Activated naive CD4-positive, alpha-beta T cell treated with anti-CD3 and anti-CD28 coated beads for 36 hours (primary cell): Measurements from ENCODE around the gene PLXNA1. TPM values are rescaled to one million over a fixed set of nuclear protein-coding genes. Genes with fewer than 3 reads are reported as not detected.

ENCODE experiments used
- CTCF ChIA-PET: fragments of 350-600 bp; sonication (Branson Sonifier 250); formaldehyde crosslinking; loops from one replicate; lab custom pipeline; 2021; ENCODE audit warnings: antibody characterized with exemption; lab: Charles Lee
- DNase-seq: peaks from one replicate; pipeline ENCODE4 v3.0.0-alpha.2; 2020
- H3K27ac Mint-ChIP-seq: one replicate; pipeline ENCODE4 v1.8.0; 2021; ENCODE audit warnings: mild to moderate bottlenecking, mixed read lengths
- H3K27me3 Mint-ChIP-seq: one replicate; pipeline ENCODE4 v1.8.0; 2021; ENCODE audit warnings: low read depth, mixed read lengths
- H3K36me3 Mint-ChIP-seq: one replicate; pipeline ENCODE4 v1.8.0; 2021; ENCODE audit warnings: low read depth, mixed read lengths
- H3K4me1 Mint-ChIP-seq: one replicate; pipeline ENCODE4 v1.8.0; 2021; ENCODE audit warnings: low read depth, mixed read lengths
- H3K4me3 Mint-ChIP-seq: one replicate; pipeline ENCODE4 v1.8.0; 2021; ENCODE audit warnings: mild to moderate bottlenecking, moderate library complexity, mixed read lengths
- H3K9me3 Mint-ChIP-seq: one replicate; pipeline ENCODE4 v1.8.0; 2021; ENCODE audit warnings: mixed read lengths
- intact Hi-C: fragments of 100-400 bp; cut with micrococcal nuclease; formaldehyde crosslinking; loops from one replicate; pipeline ENCODE4 v1.15.1; 2023
- total RNA-seq, 2 experiments: library from RNA; stranded (reverse); gene quantifications; one replicate each; pipeline ENCODE4 v1.2.3, GENCODE V29; 2021

Gene PLXNA1
- 1 to 10 TPM; 5.0 to 5.8 TPM for total RNA-seq

DNA sequence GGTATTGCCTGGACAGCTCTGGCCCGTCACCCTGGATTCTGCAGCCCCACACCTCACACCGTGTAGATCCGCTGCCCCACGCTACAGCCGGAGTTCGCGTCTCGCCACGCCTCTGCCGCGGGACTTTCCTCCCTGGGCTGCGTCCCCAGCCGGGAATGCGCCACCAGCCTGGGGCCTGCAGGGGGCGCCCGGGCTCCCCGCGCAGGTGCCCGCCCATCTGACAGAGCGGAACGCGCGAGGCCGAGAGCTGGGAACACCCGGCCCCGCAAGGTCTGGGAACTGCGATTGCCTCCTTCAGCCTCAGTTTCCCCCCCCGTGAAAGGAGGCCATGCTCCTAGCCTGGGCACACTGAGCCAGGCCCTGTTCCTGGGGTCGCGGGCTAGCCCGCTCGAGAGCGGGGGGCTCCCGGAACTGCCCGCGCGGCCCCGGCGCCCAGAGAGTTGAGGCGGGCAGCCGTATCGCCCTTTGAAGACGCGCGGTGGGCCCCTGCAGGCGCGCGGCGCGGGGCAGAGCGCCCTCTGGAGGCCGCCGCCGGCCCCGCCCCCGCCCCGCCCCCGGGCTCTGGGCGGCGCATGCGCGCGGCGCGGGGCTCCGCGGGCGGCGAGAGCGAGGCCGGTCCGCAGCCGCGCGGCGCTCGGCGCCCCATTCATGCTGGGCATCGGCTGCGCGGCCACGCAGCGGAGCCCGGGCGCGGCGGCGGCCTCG is at the start of gene PLXNA1:
Gene PLXNA1 (plus strand): TSS at position 645 of the 705 bp plus-strand sequence. CDS start 5,479 bp downstream, outside the sequence.
- Mint-ChIP-seq H3K4me3 (peak within 1 kb of the TSS; percentile 77), H3K27ac (peak within 1 kb of the TSS; percentile 82), H3K4me1 (peaks cover 17% of the 10 kb centered on the region), H3K9me3 (no peaks in the 10 kb centered on the region), H3K36me3 (no peaks in the 10 kb centered on the region), H3K27me3 (peaks cover 3% of the 10 kb centered on the region)
- peak; percentile 80 for DNase-seq
- intact Hi-C loops = loop anchor here (1.0 to 10.0 kb wide), 11 partner anchors 72 to 690 kb away; partner anchors contain the start of genes ABTB1, CHCHD6, KLF15 and TPRA1
- CTCF ChIA-PET = interaction anchor here (0.6 to 3.2 kb wide), 5 partner anchors 219 to 585 kb away, joined by 3 to 17 read pairs (median 3); no protein-coding TSS in a partner anchor

DNA sequence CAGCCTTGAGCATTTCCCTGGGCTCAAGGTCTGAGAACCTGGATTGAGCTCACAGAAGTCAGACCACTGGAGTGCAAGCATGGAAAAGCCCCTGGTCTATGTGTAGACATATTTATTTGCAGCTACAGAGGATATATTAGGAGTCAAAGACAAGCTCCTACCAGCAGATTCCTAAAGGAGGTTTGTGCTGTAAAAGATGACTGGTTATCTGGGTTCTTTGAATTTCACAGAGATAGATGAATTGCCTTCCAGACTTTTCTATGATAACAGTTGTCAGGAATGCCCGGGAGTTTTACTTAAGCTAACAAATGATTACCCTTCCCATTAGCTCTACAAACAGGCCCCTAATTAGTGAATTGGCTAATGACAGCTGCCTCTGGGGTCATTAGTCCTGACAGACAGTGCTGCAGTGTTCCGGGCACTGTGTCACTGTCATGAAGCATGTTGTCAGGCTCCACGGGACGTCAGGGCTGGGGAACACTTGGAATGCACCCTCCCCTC is 48.8 kb upstream of the PLXNA1 start:
- no peaks in the 10 kb centered on the region for H3K27me3 Mint-ChIP-seq
- no peak overlapping the region for H3K4me3 Mint-ChIP-seq
- no peaks in the 10 kb centered on the region for H3K4me1 Mint-ChIP-seq
- no peaks in the 10 kb centered on the region for H3K9me3 Mint-ChIP-seq
- intact Hi-C loops = no loop called here
- CTCF ChIA-PET = no interaction called here
- DNase-seq = no peak
- H3K27ac Mint-ChIP-seq = no peak overlapping the region
- H3K36me3 Mint-ChIP-seq = no peaks in the 10 kb centered on the region

DNA sequence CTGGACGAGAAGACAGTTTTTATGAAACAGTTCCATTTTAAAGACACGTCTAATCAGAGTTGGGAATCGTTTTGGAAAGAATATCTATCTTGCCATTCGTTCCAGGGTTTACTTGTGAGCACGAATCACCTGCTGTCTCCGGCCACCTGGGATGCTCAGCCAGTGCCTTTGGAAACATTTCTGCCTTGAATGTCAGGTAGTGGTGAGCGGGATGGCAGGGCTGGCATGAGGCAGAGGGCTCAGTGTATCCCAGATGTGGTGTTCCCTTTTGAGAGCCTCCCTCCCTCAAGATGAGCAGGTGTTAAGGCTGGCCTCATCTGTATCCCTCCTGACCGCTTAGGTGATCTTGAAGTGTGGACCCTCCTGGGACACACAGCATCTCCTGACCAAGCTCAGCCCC is 47.9 kb upstream of the PLXNA1 start:
- no peaks in the 10 kb centered on the region for H3K27me3 Mint-ChIP-seq
- DNase-seq = no peak
- H3K9me3 Mint-ChIP-seq = no peaks in the 10 kb centered on the region
- H3K4me3 Mint-ChIP-seq = no peak overlapping the region
- no peaks in the 10 kb centered on the region for H3K4me1 Mint-ChIP-seq
- H3K27ac Mint-ChIP-seq = no peak overlapping the region
- no peaks in the 10 kb centered on the region for H3K36me3 Mint-ChIP-seq
- intact Hi-C loops = no loop called here
- CTCF ChIA-PET = no interaction called here

DNA sequence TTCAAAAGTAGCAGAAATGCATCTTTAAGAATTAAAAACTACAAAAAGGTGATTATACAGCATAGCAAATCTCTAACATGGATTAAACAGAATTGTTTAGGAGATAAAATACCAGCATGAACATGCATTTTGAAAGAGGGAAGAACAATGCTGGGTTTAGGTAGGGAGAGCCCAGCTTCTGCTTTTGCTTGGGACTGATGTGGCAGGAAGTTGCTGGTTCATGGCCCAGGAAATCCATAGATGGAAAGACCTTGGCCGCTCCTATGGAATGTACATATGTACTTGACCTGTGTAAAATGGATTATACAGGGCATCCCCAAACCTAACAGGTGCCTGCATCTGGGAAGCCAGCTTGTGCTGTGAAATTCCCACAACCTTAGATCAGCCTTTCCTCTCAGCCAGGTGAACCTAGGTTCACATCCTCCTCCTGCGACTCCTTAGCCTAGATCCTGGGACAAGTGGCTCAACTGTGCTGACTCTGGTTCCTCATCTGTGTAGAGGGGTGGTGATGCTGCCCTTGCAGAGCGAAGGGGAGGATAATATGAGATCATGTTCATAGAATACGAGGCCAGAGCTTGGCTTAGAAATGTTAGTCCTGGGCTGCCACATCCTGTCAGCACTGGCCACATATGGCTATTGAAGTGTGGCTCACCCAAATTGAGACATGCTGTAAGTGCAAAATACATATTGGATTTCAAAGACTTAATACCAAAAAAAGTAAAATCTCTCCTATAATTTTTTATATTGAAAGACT is 47.0 kb upstream of the PLXNA1 start:
- no peak overlapping the region for H3K4me3 Mint-ChIP-seq
- no peaks in the 10 kb centered on the region for H3K36me3 Mint-ChIP-seq
- no peak for DNase-seq
- no peaks in the 10 kb centered on the region for H3K9me3 Mint-ChIP-seq
- H3K27ac Mint-ChIP-seq = no peak overlapping the region
- no peaks in the 10 kb centered on the region for H3K27me3 Mint-ChIP-seq
- H3K4me1 Mint-ChIP-seq = no peaks in the 10 kb centered on the region
- intact Hi-C loops = no loop called here
- CTCF ChIA-PET = interaction anchor here (1.0 kb wide), 1 partner anchor 38 kb away, joined by 3 read pairs; no protein-coding TSS in a partner anchor

DNA sequence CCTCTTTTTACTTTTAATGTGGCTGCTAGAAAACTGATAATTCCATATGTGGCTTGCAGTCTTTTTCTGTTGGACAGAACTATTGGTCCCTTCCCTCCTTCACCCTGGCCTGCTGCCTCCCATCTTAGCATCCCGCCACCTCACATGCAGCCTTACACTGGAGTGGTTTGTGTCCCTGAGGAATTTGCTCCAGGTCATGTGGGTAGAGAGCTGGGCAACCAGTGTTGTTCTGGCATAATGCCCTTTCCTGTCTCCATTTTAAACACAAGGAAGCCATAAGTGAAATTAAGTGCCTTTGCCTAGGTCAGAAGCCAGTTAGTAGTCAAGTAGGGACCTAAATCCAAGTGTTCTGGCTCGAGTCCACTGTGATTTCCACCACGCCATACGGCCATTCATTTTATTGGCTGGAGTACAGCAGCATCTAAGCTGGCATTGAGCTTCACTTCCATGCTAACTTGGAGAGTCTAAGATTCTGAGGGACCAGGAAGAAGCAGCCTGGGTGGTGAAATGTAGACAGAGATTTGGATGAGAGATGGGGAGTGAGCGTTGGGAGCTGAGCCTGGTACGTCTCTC is 46.0 kb upstream of the PLXNA1 start:
- Mint-ChIP-seq H3K4me1 (no peaks in the 10 kb centered on the region), H3K27ac (no peak overlapping the region), H3K9me3 (no peaks in the 10 kb centered on the region), H3K4me3 (no peak overlapping the region), H3K27me3 (no peaks in the 10 kb centered on the region), H3K36me3 (no peaks in the 10 kb centered on the region)
- intact Hi-C loops = no loop called here
- no peak for DNase-seq
- CTCF ChIA-PET = interaction anchor here (1.0 kb wide), 1 partner anchor 37 kb away, joined by 3 read pairs; no protein-coding TSS in a partner anchor

DNA sequence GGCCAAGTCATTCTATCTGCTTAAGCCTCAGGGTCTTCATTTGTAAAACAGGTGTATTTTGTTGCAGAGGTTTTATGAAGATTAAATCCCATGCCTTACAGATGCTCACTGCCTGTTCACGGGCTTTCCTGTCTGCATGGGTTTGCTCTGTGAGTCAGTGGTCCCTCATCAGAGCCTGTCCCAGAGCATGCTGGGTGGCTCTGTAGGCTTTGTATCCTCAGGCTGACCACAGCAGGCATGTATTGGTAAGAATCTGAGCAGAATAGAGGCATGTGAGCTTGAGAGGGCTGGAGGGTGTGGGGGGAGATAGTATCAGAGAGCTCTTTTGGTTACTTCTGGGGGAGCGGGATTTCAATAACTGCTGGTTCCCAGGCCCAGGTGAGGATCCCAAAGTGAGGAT is 45.4 kb upstream of the PLXNA1 start:
- Mint-ChIP-seq H3K9me3 (no peaks in the 10 kb centered on the region), H3K27ac (no peak overlapping the region), H3K27me3 (no peaks in the 10 kb centered on the region), H3K36me3 (no peaks in the 10 kb centered on the region), H3K4me3 (no peak overlapping the region), H3K4me1 (no peaks in the 10 kb centered on the region)
- CTCF ChIA-PET = no interaction called here
- intact Hi-C loops = no loop called here
- no peak for DNase-seq

DNA sequence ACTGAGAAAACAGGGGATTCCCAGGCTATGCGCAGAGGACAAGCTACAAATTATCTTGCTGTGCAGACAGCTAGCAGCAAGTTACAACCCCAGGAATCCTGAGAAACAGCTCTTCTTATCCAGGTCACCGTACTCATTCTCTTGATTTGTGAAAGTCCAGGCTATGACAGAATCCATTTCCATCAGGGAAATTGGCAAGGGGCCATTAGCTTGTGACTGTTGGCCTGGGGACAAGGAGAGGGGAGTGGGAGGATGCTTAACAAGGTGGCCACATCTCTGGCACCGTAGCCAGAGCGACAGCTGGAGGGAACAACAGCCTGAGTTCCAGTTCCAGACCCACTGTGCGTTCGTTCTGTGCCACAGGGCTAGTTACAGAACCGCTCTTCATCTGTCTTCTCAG is 44.9 kb upstream of the PLXNA1 start:
- CTCF ChIA-PET = no interaction called here
- Mint-ChIP-seq H3K27ac (no peak overlapping the region), H3K9me3 (no peaks in the 10 kb centered on the region), H3K4me3 (no peak overlapping the region), H3K27me3 (no peaks in the 10 kb centered on the region), H3K4me1 (no peaks in the 10 kb centered on the region), H3K36me3 (no peaks in the 10 kb centered on the region)
- intact Hi-C loops = no loop called here
- DNase-seq = no peak

DNA sequence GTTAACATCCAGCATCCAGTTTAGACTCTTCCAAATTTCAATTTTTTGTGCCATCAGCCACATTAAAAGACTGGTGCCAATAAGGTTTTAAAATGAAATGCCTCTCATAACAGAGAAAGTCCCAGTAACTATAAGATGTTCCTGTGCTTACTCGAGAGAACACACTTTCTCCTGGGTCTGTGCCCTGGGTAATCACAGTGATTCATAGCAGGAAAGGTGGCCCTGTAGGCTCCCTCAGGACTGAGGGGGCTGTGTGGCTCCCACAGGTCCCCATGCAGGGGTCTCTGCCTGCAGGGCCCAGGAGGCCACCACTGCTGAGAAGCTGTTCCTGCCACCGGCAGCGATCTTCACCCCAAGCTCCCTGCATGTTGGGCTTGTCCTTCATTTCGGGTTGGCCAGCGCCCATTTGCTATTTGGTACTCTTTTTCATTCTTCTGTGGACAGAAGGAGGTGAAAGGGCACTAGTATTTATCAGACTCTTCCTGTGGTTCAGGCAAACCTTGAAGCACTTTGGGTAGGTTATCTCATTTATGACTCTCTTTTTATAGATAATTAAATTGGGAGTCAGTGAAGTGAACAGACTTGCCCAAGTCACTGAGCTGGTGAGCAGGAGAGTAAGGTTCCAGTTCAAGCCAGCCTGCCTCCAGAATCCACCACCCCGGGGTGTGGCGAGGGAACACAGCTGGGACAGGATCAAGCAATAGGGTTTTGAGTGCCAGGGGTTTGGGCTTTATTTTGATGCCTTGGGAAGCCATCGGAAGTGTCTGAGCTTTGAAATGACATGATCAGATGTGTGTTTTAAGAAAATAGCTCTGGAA is 44.2 kb upstream of the PLXNA1 start:
- CTCF ChIA-PET = no interaction called here
- H3K4me3 Mint-ChIP-seq = no peak overlapping the region
- no peaks in the 10 kb centered on the region for H3K9me3 Mint-ChIP-seq
- no peak for DNase-seq
- no peaks in the 10 kb centered on the region for H3K36me3 Mint-ChIP-seq
- H3K27me3 Mint-ChIP-seq = no peaks in the 10 kb centered on the region
- intact Hi-C loops = no loop called here
- H3K4me1 Mint-ChIP-seq = no peaks in the 10 kb centered on the region
- H3K27ac Mint-ChIP-seq = no peak overlapping the region

DNA sequence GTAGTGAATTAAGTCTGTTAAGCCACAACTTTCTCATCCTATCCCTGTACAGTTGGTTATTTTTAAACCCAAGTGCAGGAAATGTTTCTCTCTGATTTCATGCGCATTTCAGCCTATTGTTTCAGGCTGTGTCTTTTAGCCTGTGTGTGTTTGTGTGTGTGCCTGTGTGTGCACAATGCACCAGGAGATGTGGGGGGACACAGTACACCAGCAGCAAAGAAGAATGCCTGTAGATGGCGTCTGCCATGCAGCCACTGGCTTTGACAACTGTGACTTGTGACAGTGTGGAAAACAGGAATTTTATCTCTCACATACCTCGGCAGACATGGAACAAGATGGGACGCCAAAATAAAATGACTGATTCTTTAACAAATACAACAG is 43.6 kb upstream of the PLXNA1 start:
- Mint-ChIP-seq H3K27me3 (no peaks in the 10 kb centered on the region), H3K9me3 (no peaks in the 10 kb centered on the region), H3K27ac (no peak overlapping the region), H3K36me3 (no peaks in the 10 kb centered on the region), H3K4me3 (no peak overlapping the region), H3K4me1 (no peaks in the 10 kb centered on the region)
- intact Hi-C loops = no loop called here
- CTCF ChIA-PET = no interaction called here
- DNase-seq = no peak

DNA sequence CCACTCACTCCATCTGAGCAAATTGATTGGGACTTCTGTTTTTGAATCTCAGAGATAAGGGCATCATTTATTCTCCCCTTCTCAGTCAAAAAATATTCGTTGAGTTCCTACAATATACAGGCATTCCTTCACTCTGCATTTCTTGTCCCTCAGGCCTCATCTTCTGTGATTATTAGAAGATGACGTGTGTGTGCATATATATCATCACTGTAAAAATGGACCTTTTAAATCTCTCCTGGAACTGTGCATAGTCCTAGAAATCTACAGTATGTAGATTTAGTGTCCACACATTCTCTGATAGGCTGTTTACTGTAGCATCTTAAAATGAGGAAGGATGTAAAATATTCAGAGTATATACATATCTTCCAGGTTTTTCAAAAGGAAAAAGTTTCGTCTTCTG is 43.2 kb upstream of the PLXNA1 start:
- DNase-seq = no peak
- CTCF ChIA-PET = no interaction called here
- no peaks in the 10 kb centered on the region for H3K27me3 Mint-ChIP-seq
- H3K9me3 Mint-ChIP-seq = no peaks in the 10 kb centered on the region
- H3K27ac Mint-ChIP-seq = no peak overlapping the region
- H3K4me3 Mint-ChIP-seq = no peak overlapping the region
- H3K4me1 Mint-ChIP-seq = no peaks in the 10 kb centered on the region
- H3K36me3 Mint-ChIP-seq = no peaks in the 10 kb centered on the region
- intact Hi-C loops = no loop called here

DNA sequence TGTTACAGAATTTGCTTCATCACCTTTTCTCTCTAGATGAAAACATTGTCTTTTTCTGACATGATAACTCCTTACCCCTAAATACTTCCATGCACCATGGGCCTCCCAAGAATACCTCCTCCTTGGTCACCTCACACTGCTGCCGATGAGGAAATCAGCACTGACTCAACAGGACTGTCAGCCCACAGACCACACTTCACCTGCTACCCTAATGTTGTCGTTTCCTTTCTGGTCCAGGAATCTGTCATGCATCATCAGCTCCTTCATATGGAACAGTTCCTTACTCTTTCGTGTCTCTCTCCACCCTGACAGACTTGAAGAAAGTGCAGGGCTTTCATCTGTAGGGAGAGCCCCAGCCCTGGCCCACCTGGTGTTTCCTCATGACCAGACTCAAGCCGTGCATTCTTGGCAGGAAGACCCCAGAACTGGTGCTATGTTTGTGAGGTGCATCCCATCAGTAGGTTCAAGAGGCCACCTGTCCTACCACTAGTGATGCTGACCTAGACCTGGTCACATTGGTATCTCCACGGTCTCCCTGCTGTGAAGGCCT is 41.1 kb upstream of the PLXNA1 start:
- CTCF ChIA-PET = no interaction called here
- Mint-ChIP-seq H3K4me3 (no peak overlapping the region), H3K27ac (no peak overlapping the region), H3K4me1 (no peaks in the 10 kb centered on the region), H3K27me3 (no peaks in the 10 kb centered on the region), H3K9me3 (no peaks in the 10 kb centered on the region), H3K36me3 (no peaks in the 10 kb centered on the region)
- intact Hi-C loops = no loop called here
- no peak for DNase-seq
